MM.1S (cell line): ENCODE results near the gene PIAS4.

Experiments used
- EZH2phosphoT487 ChIP-seq: fragments of 300-600 bp; sonication (generic); IDR thresholded peaks from 2 replicates; pipeline ENCODE4 v1.6.1; 2018; ENCODE audit warnings: antibody characterized with exemption, low read length
- TF ChIP-seq, protein P1 (sequence below): fragments of 300-600 bp; sonication (generic); IDR thresholded peaks from 2 replicates; pipeline ENCODE4 v1.5.1; 2016; ENCODE audit warnings: antibody characterized with exemption, low read length, mixed read lengths

DNA sequence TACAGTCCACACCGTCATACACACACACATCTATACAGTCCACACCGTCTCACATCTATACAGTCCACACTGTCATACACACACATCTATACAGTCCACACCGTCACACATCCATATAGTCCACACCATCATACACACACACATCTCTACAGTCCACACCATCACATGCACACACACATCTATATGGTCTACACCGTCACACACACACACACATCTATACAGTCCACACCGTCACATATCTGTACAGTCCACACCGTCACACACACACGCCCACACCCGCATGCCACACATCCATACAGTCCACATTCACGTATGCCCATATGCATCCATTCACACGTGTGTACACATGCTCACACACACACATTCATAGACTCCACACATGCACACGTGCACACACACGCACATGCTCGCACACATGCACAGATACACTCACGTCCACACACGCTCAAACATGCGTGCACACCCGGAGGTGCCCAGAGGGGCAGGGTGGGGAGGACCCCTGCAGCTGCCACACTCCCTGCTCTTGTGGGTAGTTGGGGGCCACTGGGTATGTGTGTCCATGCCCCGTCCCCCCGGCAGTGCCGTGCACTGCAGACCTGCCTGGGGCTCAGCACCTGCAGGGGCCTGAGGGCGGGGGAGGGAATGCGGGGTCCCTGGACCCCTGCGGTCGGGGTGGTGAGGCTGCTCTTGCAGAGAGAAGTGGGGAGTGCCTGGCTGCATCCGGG lies 29.2 kb downstream of the PIAS4 start:
- TF ChIP-seq, protein P1, sequence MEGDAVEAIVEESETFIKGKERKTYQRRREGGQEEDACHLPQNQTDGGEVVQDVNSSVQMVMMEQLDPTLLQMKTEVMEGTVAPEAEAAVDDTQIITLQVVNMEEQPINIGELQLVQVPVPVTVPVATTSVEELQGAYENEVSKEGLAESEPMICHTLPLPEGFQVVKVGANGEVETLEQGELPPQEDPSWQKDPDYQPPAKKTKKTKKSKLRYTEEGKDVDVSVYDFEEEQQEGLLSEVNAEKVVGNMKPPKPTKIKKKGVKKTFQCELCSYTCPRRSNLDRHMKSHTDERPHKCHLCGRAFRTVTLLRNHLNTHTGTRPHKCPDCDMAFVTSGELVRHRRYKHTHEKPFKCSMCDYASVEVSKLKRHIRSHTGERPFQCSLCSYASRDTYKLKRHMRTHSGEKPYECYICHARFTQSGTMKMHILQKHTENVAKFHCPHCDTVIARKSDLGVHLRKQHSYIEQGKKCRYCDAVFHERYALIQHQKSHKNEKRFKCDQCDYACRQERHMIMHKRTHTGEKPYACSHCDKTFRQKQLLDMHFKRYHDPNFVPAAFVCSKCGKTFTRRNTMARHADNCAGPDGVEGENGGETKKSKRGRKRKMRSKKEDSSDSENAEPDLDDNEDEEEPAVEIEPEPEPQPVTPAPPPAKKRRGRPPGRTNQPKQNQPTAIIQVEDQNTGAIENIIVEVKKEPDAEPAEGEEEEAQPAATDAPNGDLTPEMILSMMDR: no peak
- TF ChIP-seq EZH2phosphoT487: no peak
